ENCODE data around the gene MPO.

MPO gene

GRCh38 chr17:58238147-58238634, 42.5 kb downstream of the MPO start, which contains the start of gene LPO:
TSS of gene LPO (plus strand) at chr17:58238584. CDS start at chr17:58242980, 4,396 bp downstream.
- H3K4me3 ChIP-seq (ENCODE audit: low read depth, low read length): no peak within 1 kb of the TSS

GRCh38 chr17:58236394-58236793, 44.3 kb downstream of the MPO start:
- H3K4me3 ChIP-seq (ENCODE audit: low read depth, low read length): no peak overlapping the region

- H3K4me3 ChIP-seq (ENCODE audit: low read depth, low read length): no peak overlapping the region
These were observed 44.9 kb downstream of the MPO start for GRCh38 chr17:58235821-58236220.

GRCh38 chr17:58234512-58234911, 46.2 kb downstream of the MPO start:
- no peak overlapping the region for H3K4me3 ChIP-seq (ENCODE audit: low read depth, low read length)

GRCh38 chr17:58233543-58233942, 47.2 kb downstream of the MPO start:
- no peak overlapping the region for H3K4me3 ChIP-seq (ENCODE audit: low read depth, low read length)

- H3K4me3 ChIP-seq (ENCODE audit: low read depth, low read length): no peak overlapping the region
These were observed 48.0 kb downstream of the MPO start for GRCh38 chr17:58232707-58233156.

DNA sequence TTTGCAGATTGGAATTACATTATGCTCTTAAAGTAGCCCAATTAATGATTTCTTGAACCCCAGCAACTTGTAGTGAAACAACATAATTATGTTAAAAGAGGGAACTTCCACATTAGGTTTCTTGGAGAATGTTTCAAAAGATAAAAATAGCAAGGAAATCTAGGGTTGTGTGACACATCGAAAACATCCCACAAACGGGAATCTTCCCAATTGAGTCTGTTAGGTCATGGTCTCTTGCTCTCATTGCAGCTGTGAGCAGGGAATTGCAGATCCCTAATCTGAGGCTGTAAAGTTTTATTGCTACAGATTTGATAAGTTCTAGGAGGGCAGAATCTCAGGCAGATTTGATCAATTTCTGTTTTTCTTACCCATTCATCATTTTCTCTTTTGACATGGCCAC, 49.1 kb downstream of the MPO start:
- no peak overlapping the region for H3K4me3 ChIP-seq (ENCODE audit: low read depth, low read length)

GRCh38 chr17:58229881-58230280, 50.9 kb downstream of the MPO start:
- H3K4me3 ChIP-seq (ENCODE audit: low read depth, low read length): no peak overlapping the region

GRCh38 chr17:58229384-58229783, 51.4 kb downstream of the MPO start:
- no peak overlapping the region for H3K4me3 ChIP-seq (ENCODE audit: low read depth, low read length)

DNA sequence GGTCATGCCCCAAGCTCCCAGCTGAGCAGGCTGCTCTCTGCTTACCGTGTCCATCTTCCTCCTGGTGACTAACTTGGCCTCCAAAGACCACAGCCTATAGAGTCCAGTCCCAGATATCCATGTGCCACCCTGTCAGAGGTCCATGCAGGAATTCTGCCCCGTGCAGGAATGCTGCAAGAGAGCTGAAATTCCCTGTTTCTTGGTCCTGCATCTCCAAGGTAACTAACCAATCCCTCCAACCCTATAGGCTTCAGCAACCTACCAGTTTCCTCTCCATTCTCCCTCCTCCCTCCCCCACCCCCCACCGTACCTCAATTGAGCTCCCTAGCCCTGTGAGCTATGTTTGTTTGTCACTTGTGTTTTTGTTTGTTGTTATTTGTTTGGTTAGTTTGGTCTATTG, 52.1 kb downstream of the MPO start:
- no peak overlapping the region for H3K4me3 ChIP-seq (ENCODE audit: low read depth, low read length)

DNA sequence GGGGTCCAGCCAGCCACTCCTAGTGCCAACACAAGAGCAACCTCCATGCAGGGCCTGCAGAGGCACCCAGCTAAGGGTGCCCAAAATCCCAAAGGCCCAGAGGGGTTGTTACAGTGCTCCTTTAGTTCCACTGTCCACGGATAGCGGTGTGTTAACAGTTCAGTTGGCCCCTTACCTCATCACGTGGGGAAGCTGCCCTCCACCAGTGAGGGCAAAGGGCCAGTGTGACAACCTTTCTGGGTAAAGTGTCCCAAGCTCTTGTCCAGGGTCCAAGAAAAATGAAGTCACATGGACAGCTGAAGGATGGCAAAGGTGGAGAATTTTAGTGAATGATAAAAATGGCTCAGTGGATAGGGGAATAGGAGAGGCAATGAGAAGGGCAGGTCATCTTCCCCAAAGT, 53.0 kb downstream of the MPO start:
- H3K4me3 ChIP-seq (ENCODE audit: low read depth, low read length): no peak overlapping the region

- H3K4me3 ChIP-seq (ENCODE audit: low read depth, low read length): no peak overlapping the region
These were observed 56.4 kb downstream of the MPO start for GRCh38 chr17:58224315-58224714.
